Gastrocnemius medialis (tissue), 4 donors: ENCODE data around the gene NOS2.

Source experiments
- POLR2A ChIP-seq, 2 donors: fragments of 450-650 bp; IDR thresholded peaks; one replicate each; pipeline ENCODE4 v1.6.1; 2017; ENCODE audit warnings: antibody characterized with exemption in 2 of 2, mild to moderate bottlenecking in 2 of 2, moderate library complexity in 2 of 2
- TF ChIP-seq, protein P1 (sequence below), 5 experiments: fragments of 450-650 bp in 3 of 5; fragments of 200-600 bp in 2 of 5; sonication (generic) in 2 of 5; IDR thresholded peaks in 4 of 5; conservative IDR thresholded peaks in 1 of 5; 1 replicate in 4 of 5; 2 replicates in 1 of 5; pipeline ENCODE4 v1.5.1; 2016 to 2019; ENCODE audit warnings: antibody characterized with exemption in 5 of 5, mild to moderate bottlenecking in 3 of 5, moderate library complexity in 3 of 5

DNA sequence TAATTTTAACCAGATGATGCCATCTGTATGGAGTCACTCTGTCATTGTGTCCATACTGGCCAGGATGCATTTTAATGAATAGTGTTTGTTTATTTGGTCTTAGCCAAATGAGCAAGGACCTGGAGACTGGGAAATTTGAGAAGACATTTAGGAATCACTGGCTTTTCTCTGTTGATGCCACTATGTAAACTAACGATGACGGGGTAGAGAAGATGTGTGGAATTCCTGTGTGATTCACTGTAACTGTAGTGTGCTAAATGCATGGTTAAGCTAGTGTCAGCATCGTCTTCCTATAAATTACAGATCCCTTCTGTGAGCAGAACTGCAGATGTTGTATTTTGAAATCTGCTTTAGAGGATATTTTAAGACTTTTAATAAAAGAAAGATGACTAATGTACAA, 66.6 kb downstream of the NOS2 start:
- TF ChIP-seq, protein P1, sequence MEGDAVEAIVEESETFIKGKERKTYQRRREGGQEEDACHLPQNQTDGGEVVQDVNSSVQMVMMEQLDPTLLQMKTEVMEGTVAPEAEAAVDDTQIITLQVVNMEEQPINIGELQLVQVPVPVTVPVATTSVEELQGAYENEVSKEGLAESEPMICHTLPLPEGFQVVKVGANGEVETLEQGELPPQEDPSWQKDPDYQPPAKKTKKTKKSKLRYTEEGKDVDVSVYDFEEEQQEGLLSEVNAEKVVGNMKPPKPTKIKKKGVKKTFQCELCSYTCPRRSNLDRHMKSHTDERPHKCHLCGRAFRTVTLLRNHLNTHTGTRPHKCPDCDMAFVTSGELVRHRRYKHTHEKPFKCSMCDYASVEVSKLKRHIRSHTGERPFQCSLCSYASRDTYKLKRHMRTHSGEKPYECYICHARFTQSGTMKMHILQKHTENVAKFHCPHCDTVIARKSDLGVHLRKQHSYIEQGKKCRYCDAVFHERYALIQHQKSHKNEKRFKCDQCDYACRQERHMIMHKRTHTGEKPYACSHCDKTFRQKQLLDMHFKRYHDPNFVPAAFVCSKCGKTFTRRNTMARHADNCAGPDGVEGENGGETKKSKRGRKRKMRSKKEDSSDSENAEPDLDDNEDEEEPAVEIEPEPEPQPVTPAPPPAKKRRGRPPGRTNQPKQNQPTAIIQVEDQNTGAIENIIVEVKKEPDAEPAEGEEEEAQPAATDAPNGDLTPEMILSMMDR (IDR thresholded peaks at IDR 0.05 in 4 of 5, conservative IDR thresholded peaks at IDR 0.05 in 1 of 5), result no peak
- no peak for TF ChIP-seq POLR2A (IDR thresholded peaks at IDR 0.05)
